ENCODE measurements around the gene SLC6A3. TPM values are rescaled to one million over a fixed set of nuclear protein-coding genes. Genes with fewer than 3 reads are reported as not detected.

Gene SLC6A3
- total RNA-seq (2021) (0.53 to 0.74 TPM (median 0.64 TPM) in 3 replicates), Bru-seq, nascent RNA (percentile 14 among the genes with signal in this experiment)
- long read RNA-seq, experiment 1, partial matches to known transcripts: 0 of 1 reads
- long read RNA-seq, experiment 1, other reads (novel, unspliced or antisense): 0 of 1 reads
- long read RNA-seq, experiment 2, partial matches to known transcripts: 0 of 1 reads
- long read RNA-seq, experiment 2, other reads (novel, unspliced or antisense): 0 of 1 reads
- long read RNA-seq, experiment 3, partial matches to known transcripts: 0 of 1 reads
- long read RNA-seq, experiment 3, other reads (novel, unspliced or antisense): 1 of 1 reads

DNA sequence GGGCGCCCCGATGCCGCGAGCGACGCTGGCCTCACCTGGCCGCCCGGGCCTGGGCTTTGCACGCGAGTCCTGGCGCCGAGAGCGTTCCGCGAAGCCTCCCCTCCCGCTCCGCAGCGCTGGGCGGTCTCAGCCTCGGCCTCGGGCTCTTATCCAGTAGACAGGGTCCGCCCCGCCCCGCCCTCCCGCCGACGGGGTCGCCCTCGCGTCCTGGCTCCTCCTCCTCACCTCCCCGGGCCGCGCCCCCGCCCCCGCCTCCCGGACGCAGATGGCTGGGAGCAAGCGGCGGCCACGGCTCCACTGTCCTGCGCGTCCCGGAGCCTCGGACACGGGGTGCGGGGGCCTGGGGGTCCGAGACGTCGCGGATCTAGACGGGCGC lies at the start of gene SLC6A3:
SLC6A3 (minus strand) TSS at position 128 of the 376 bp plus-strand sequence. CDS start 2,243 bp downstream, outside the sequence.
- ChIA-PET POLR2A (no interaction called here), CTCF (no interaction called here)
- Mint-ChIP-seq H3K27me3 (ENCODE audit: low read depth) (peaks cover 77% of the 10 kb centered on the region), H3K4me3 (peak within 1 kb of the TSS; percentile 69), H3K36me3 (peaks cover under 1% of the 10 kb centered on the region; the same call in 1 of the 2 replicates), H3K27ac (no peak within 1 kb of the TSS), H3K4me1 (peaks cover 4% of the 10 kb centered on the region), H3K9me3 (peaks cover 7% of the 10 kb centered on the region)
- TF ChIP-seq EMX1 (CRISPR knock-in tag; IDR thresholded peaks at IDR 0.05): no peak
- TF ChIP-seq ZNF423 (CRISPR knock-in tag; IDR thresholded peaks at IDR 0.05): peak; percentile 20; the same call in 1 of the 2 replicates
- TF ChIP-seq, protein P1, sequence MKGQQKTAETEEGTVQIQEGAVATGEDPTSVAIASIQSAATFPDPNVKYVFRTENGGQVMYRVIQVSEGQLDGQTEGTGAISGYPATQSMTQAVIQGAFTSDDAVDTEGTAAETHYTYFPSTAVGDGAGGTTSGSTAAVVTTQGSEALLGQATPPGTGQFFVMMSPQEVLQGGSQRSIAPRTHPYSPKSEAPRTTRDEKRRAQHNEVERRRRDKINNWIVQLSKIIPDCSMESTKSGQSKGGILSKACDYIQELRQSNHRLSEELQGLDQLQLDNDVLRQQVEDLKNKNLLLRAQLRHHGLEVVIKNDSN (CRISPR knock-in tag; IDR thresholded peaks at IDR 0.05): no peak
- no peak for TF ChIP-seq IRF2 (CRISPR knock-in tag; IDR thresholded peaks at IDR 0.05; ENCODE audit: borderline replicate concordance, low read depth)
- no peak for TF ChIP-seq ATF1 (CRISPR knock-in tag; IDR thresholded peaks at IDR 0.05)
- TF ChIP-seq PRRX2 (CRISPR knock-in tag; IDR thresholded peaks at IDR 0.05): no peak
- peak; percentile 40; the same call in 1 of the 2 replicates for TF ChIP-seq SP1 (CRISPR knock-in tag; conservative IDR thresholded peaks at IDR 0.05)
- TF ChIP-seq RELA (CRISPR knock-in tag; IDR thresholded peaks at IDR 0.05; ENCODE audit: borderline replicate concordance): no peak
- no peak for TF ChIP-seq ZNF121 (CRISPR knock-in tag; IDR thresholded peaks at IDR 0.05)
- ATAC-seq (peak; percentile 87), DNase-seq (ENCODE audit: low spot score) (peak; percentile 89)

DNA sequence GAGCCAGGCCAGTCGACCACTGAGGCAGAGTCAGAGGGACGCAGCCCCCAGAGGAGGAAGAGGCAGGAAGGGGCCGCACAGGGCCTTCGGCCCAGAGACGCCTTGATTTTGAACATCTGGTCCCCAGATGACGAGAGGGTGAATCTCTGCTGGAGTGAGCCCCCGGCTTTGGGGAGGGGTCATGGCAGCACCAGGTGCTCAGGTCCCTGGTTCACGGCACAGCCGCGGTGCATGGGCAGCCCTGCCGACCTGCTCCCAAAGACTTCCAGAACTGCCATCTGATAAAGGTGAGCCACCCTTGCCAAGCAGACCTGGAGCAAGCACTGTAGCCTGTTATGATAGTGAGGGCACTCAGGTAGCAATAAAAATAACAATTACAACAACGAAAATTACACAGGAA lies 48.7 kb upstream of the SLC6A3 start:
- 0 out of 2 replicates have a peak overlapping the region, but pooled peaks have one; percentile 27 for H3K27ac Mint-ChIP-seq
- TF ChIP-seq NFYB (CRISPR knock-in tag; conservative IDR thresholded peaks at IDR 0.05; ENCODE audit: low read depth) (no peak), ZNF263 (CRISPR knock-in tag; IDR thresholded peaks at IDR 0.05; ENCODE audit: low read depth) (no peak), MXD4 (CRISPR knock-in tag; IDR thresholded peaks at IDR 0.05; ENCODE audit: borderline replicate concordance) (no peak), NR3C1 (CRISPR knock-in tag; conservative IDR thresholded peaks at IDR 0.05; ENCODE audit: low read depth) (no peak), JAZF1 (CRISPR knock-in tag; IDR thresholded peaks at IDR 0.05) (no peak), ZNF219 (CRISPR knock-in tag; IDR thresholded peaks at IDR 0.05; ENCODE audit: borderline replicate concordance) (no peak), MYBL2 (CRISPR knock-in tag; IDR thresholded peaks at IDR 0.05) (no peak), ZNF416 (CRISPR knock-in tag; IDR thresholded peaks at IDR 0.05) (no peak), SOX15 (CRISPR knock-in tag; IDR thresholded peaks at IDR 0.05) (no peak)
- TF ChIP-seq, protein P2, sequence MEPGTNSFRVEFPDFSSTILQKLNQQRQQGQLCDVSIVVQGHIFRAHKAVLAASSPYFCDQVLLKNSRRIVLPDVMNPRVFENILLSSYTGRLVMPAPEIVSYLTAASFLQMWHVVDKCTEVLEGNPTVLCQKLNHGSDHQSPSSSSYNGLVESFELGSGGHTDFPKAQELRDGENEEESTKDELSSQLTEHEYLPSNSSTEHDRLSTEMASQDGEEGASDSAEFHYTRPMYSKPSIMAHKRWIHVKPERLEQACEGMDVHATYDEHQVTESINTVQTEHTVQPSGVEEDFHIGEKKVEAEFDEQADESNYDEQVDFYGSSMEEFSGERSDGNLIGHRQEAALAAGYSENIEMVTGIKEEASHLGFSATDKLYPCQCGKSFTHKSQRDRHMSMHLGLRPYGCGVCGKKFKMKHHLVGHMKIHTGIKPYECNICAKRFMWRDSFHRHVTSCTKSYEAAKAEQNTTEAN (CRISPR knock-in tag; IDR thresholded peaks at IDR 0.05): no peak
- TF ChIP-seq, protein P3, sequence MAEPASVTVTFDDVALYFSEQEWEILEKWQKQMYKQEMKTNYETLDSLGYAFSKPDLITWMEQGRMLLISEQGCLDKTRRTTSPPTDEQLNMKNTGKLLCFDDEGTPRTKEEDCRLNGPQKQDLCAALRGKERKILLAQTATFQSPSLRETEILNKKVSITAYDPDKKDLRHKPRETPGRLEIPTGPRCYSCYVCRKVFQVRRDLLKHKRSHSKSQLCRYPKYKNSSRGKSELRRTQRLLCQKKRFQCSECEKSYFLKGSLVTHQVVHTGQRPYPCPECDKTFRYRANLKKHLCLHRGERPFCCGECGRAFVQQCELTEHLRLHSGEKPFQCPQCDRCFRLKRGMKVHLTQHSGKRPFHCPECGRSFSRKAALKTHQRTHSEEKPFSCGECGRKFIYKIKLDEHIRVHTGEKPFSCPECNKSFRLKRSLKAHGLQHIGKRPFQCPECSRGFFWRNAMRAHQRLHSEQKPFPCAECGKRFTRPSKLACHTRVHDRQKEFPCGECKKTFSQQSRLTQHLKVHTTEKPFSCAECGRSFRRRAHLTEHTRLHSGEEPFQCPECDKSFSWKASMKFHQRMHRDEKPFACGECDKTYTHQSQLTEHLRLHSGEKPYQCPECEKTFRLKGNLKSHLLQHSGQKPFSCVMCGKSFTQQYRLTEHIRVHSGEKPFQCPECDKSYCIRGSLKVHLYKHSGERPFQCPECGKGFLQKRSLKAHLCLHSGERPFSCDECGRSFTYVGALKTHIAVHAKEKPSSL (CRISPR knock-in tag; conservative IDR thresholded peaks at IDR 0.05): no peak
- TF ChIP-seq, protein P4, sequence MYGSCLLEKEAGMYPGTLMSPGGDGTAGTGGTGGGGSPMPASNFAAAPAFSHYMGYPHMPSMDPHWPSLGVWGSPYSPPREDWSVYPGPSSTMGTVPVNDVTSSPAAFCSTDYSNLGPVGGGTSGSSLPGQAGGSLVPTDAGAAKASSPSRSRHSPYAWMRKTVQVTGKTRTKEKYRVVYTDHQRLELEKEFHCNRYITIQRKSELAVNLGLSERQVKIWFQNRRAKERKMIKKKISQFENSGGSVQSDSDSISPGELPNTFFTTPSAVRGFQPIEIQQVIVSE (CRISPR knock-in tag; IDR thresholded peaks at IDR 0.05; ENCODE audit: borderline replicate concordance): no peak
- H3K27me3 Mint-ChIP-seq (ENCODE audit: low read depth): no peaks in the 10 kb centered on the region
- peaks cover 62% of the 10 kb centered on the region for H3K36me3 Mint-ChIP-seq
- ChIA-PET CTCF (no interaction called here), POLR2A (no interaction called here)
- DNase-seq (ENCODE audit: low spot score) (no peak), ATAC-seq (no peak)
- H3K9me3 Mint-ChIP-seq: no peaks in the 10 kb centered on the region
- no peaks in the 10 kb centered on the region for H3K4me1 Mint-ChIP-seq
- H3K4me3 Mint-ChIP-seq: no peak overlapping the region
